ENCODE data around the gene DOCK1. TPM values are rescaled to one million over a fixed set of nuclear protein-coding genes. Genes with fewer than 3 reads are reported as not detected.

DOCK1 gene
- total RNA-seq, 2 donors from 2014 or later, result 34.3 to 44.1 TPM

DNA sequence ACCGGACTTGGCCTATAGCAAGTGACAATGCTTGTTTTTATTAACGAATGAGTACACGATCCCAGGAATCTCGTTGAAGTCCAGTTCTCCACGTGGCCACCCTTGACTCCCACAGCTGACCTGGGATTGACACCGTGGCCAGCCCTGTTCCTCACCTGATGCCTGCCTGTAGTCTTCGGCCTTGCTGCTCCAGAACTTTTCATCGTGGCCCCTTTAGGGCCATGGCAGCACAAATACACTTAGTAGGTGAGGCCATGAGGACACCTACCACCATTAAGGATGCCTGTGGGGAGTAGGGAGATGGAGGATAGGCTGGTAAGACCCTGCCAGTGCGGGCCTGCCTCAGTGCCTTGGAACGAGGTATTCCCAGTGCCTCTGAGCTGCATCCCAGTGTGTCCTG lies 321.8 kb downstream of the DOCK1 start:
- 90 to 91% methylated on average over 7 to 10 of the region's 10 CpGs for WGBS, 2 donors
- intact Hi-C loops (cut with DNase I), result no loop called here
- TF ChIP-seq, protein P1, sequence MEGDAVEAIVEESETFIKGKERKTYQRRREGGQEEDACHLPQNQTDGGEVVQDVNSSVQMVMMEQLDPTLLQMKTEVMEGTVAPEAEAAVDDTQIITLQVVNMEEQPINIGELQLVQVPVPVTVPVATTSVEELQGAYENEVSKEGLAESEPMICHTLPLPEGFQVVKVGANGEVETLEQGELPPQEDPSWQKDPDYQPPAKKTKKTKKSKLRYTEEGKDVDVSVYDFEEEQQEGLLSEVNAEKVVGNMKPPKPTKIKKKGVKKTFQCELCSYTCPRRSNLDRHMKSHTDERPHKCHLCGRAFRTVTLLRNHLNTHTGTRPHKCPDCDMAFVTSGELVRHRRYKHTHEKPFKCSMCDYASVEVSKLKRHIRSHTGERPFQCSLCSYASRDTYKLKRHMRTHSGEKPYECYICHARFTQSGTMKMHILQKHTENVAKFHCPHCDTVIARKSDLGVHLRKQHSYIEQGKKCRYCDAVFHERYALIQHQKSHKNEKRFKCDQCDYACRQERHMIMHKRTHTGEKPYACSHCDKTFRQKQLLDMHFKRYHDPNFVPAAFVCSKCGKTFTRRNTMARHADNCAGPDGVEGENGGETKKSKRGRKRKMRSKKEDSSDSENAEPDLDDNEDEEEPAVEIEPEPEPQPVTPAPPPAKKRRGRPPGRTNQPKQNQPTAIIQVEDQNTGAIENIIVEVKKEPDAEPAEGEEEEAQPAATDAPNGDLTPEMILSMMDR (IDR thresholded peaks at IDR 0.05), result no peak
- no peak for TF ChIP-seq POLR2A (IDR thresholded peaks at IDR 0.05)

DNA sequence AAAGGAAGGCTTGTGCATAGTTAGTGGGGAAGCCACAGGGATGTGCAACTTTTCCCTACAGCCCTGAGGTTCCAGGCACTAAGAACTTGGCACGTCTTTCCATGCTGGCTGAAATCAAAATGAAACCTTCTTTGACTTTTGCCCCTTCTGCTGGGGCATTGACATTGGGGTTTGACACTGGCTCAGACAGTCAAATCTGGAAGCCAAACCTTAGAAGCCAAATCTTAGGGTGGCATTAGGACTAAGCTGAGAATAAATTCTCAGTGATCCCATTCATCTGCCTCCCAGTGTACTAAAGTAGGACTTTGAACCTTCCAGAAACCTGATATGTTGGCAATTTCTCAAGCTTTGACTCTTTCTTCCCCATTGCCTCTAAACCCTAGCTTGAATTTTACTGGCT lies 322.4 kb downstream of the DOCK1 start:
- peaks cover 14% of the 10 kb centered on the region for H3K4me1 ChIP-seq
- no peaks in the 10 kb centered on the region for H3K36me3 ChIP-seq (replicated peaks in 1 of 2; ENCODE audit: insufficient read depth in 1 of 2, low read depth in 2 of 2)
- no peak overlapping the region for H3K27ac ChIP-seq
- intact Hi-C loops (cut with DNase I), result no loop called here
- no peaks in the 10 kb centered on the region for H3K27me3 ChIP-seq
- WGBS, 2 donors, result 50 to 56% methylated on average over 1 of the region's 1 CpG
- DNase-seq, result no peak
- no peaks in the 10 kb centered on the region for H3K9me3 ChIP-seq
- ATAC-seq, result peak; percentile 68
- TF ChIP-seq, protein P1 (IDR thresholded peaks at IDR 0.05), result no peak
- no peak for TF ChIP-seq POLR2A (IDR thresholded peaks at IDR 0.05)
- no peak overlapping the region for H3K4me3 ChIP-seq

More for the DNA sequence above, 321.8 kb downstream of the DOCK1 start:
- H3K9me3 ChIP-seq, result no peaks in the 10 kb centered on the region
- DNase-seq, result no peak
- no peak overlapping the region for H3K27ac ChIP-seq
- no peak overlapping the region for H3K4me3 ChIP-seq
- H3K36me3 ChIP-seq (replicated peaks in 1 of 2; ENCODE audit: insufficient read depth in 1 of 2, low read depth in 2 of 2), result no peaks in the 10 kb centered on the region
- peaks cover 14% of the 10 kb centered on the region for H3K4me1 ChIP-seq
- ATAC-seq, result no peak
- H3K27me3 ChIP-seq, result no peaks in the 10 kb centered on the region

- TF ChIP-seq, protein P1 (IDR thresholded peaks at IDR 0.05), result no peak
- TF ChIP-seq POLR2A (IDR thresholded peaks at IDR 0.05), result no peak
- intact Hi-C loops (cut with DNase I), result no loop called here
- 42 to 60% methylated on average over 12 of the region's 12 CpGs for WGBS, 2 donors
- no peaks in the 10 kb centered on the region for H3K27me3 ChIP-seq
- peaks cover 14% of the 10 kb centered on the region for H3K4me1 ChIP-seq
- ATAC-seq (no peak), DNase-seq (no peak)
- H3K4me3 ChIP-seq, result no peak overlapping the region
- H3K9me3 ChIP-seq, result no peaks in the 10 kb centered on the region
- no peak overlapping the region for H3K27ac ChIP-seq
- H3K36me3 ChIP-seq (replicated peaks in 1 of 2; ENCODE audit: insufficient read depth in 1 of 2, low read depth in 2 of 2), result no peaks in the 10 kb centered on the region
Measured at GRCh38 chr10:127228195-127228787, 323.1 kb downstream of the DOCK1 start.

DNA sequence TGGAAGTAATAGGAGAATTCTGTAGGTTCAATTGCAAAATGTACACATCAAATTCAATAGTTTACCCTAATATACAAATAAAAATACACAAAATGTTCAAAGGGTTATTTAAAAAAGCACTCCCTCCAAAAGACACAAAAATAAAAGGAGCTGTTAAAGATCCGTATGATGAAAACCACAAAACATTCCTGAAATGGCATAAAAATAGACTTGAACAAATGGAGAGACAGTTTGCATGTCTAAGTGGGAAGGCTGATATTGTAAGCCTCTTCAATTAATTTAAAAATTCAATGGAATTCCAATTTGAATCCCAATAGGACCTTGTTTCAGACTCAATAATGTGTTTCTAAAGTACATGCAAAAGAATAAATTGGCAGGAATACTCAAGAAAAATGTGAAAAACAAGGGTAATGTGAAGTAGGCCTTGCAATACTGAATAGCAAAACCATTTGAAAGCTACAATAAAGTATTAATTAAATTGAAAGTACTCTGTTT lies 329.1 kb downstream of the DOCK1 start:
- intact Hi-C loops (cut with DNase I), result no loop called here
- Histone ChIP-seq H3K4me3 (no peak overlapping the region), H3K9me3 (no peaks in the 10 kb centered on the region), H3K27me3 (no peaks in the 10 kb centered on the region), H3K36me3 (replicated peaks in 1 of 2; ENCODE audit: insufficient read depth in 1 of 2, low read depth in 2 of 2) (no peaks in the 10 kb centered on the region), H3K27ac (no peak overlapping the region), H3K4me1 (no peaks in the 10 kb centered on the region)
- DNase-seq (no peak), ATAC-seq (no peak)
- no peak for TF ChIP-seq POLR2A (IDR thresholded peaks at IDR 0.05)
- TF ChIP-seq, protein P1 (IDR thresholded peaks at IDR 0.05), result no peak
- 89 to 100% methylated on average over 1 of the region's 1 CpG for WGBS, 2 donors

DNA sequence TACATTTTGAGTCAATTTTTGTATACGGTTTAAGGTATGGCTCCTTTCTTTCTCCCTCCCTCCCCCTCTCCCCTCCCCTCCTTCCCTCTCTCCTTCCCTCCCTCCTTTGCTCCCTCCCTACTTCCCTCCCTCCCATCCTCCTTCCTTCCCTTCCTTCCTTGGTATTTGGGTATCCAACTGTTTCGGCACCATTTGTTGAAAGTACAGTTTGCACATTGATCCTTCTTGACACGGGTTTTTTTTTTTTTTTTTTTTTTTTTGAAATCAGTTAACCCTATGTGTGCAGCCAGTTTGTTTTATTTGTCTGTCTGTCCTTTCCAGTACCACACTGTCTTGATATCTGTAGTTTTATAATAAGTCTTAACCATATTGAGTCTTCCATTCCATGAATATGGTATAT lies 331.0 kb downstream of the DOCK1 start:
- H3K9me3 ChIP-seq, result no peaks in the 10 kb centered on the region
- H3K27me3 ChIP-seq, result no peaks in the 10 kb centered on the region
- H3K4me3 ChIP-seq, result no peak overlapping the region
- intact Hi-C loops (cut with DNase I), result no loop called here
- H3K4me1 ChIP-seq, result no peaks in the 10 kb centered on the region
- H3K36me3 ChIP-seq (replicated peaks in 1 of 2; ENCODE audit: insufficient read depth in 1 of 2, low read depth in 2 of 2), result no peaks in the 10 kb centered on the region
- no peak overlapping the region for H3K27ac ChIP-seq
- TF ChIP-seq POLR2A (IDR thresholded peaks at IDR 0.05), result no peak
- TF ChIP-seq, protein P1 (IDR thresholded peaks at IDR 0.05), result no peak
- ATAC-seq (no peak), DNase-seq (no peak)
- 69 to 74% methylated on average over 3 of the region's 3 CpGs for WGBS, 2 donors
